HG02943 (cell line): Measurements from ENCODE around the gene EXOC4.
"Not testable (repeated sequence)": the region's sequence is repeated elsewhere in the genome, so short reads cannot be mapped to it uniquely, and the experiment has no call there.

ENCODE experiments used
- ATAC-seq: cut with Tn5 transposase; IDR thresholded peaks from one replicate; pipeline ENCODE4 v1.9.1; 2021; ENCODE audit warnings: mild to moderate bottlenecking, low read depth, moderate library complexity; ENCODE audit not compliant: unreplicated experiment

The EXOC4 gene

GRCh38 chr7:133770863-133771492, 518.1 kb downstream of the EXOC4 start:
- no peak for ATAC-seq

- ATAC-seq, result no peak
Observed at GRCh38 chr7:133771788-133772419, 519.0 kb downstream of the EXOC4 start.

GRCh38 chr7:133773601-133774000, 520.7 kb downstream of the EXOC4 start:
- no peak for ATAC-seq

GRCh38 chr7:133775201-133775600, 522.3 kb downstream of the EXOC4 start:
- no peak for ATAC-seq

GRCh38 chr7:133776266-133776665, 523.4 kb downstream of the EXOC4 start:
- no peak for ATAC-seq

GRCh38 chr7:133777701-133778100, 524.8 kb downstream of the EXOC4 start:
- ATAC-seq, result no peak

GRCh38 chr7:133778472-133778871, 525.6 kb downstream of the EXOC4 start:
- ATAC-seq, result peak; percentile 76

- not testable (repeated sequence) for ATAC-seq
Observed at GRCh38 chr7:133779538-133779937, 526.7 kb downstream of the EXOC4 start.

GRCh38 chr7:133780912-133781311, 528.0 kb downstream of the EXOC4 start:
- ATAC-seq, result no peak

GRCh38 chr7:133781486-133782090, 528.7 kb downstream of the EXOC4 start:
- no peak for ATAC-seq

GRCh38 chr7:133782470-133782869, 529.6 kb downstream of the EXOC4 start:
- no peak for ATAC-seq

- no peak for ATAC-seq
Observed at GRCh38 chr7:133783276-133783675, 530.4 kb downstream of the EXOC4 start.

GRCh38 chr7:133784486-133785001, 531.7 kb downstream of the EXOC4 start:
- no peak for ATAC-seq

- no peak for ATAC-seq
Observed at GRCh38 chr7:133786401-133786937, 533.6 kb downstream of the EXOC4 start.

GRCh38 chr7:133789974-133790373, 537.1 kb downstream of the EXOC4 start:
- ATAC-seq, result no peak

GRCh38 chr7:133790911-133791310, 538.0 kb downstream of the EXOC4 start:
- no peak for ATAC-seq

GRCh38 chr7:133794479-133794878, 541.6 kb downstream of the EXOC4 start:
- no peak for ATAC-seq

- no peak for ATAC-seq
Observed at GRCh38 chr7:133795068-133795665, 542.3 kb downstream of the EXOC4 start.

GRCh38 chr7:133796782-133797745, 544.2 kb downstream of the EXOC4 start:
- no peak for ATAC-seq
